K562 (cell line): Measurements from ENCODE around the gene ZP3. TPM values are rescaled to one million over a fixed set of nuclear protein-coding genes. Genes with fewer than 3 reads are reported as not detected.

Experiments used
- ATAC-seq: fragments of 200-7000 bp; cut with Tn5 transposase; 3 replicates; pipeline ENCODE4 v1.9.1; 2020; ENCODE audit warnings: moderate library complexity
- BruUV-seq: library from RNA; stranded (reverse); fragments of 400-500 nt; replicated peaks from 2 replicates; lab custom pipeline; 2021; lab: Mats Ljungman, UMichigan
- CTCF ChIA-PET: fragments of 300-600 bp; formaldehyde crosslinking; extraction: SDS; loops from one replicate; lab custom pipeline; 2021; ENCODE audit warnings: low intra/inter-chr PET ratio; lab: Yijun Ruan, JAX
- POLR2A ChIA-PET: fragments of 300-600, 350-650 bp; sonication (Branson Sonifier 250); formaldehyde crosslinking; extraction: SDS; loops from one replicate; lab custom pipeline; 2021; ENCODE audit warnings: antibody characterized with exemption, inconsistent platforms; lab: Yijun Ruan, JAX
- DNase-seq, 4 experiments: peaks; one replicate each; pipeline versions ENCODE4 v3.0.0 to v3.0.0-alpha.2; 2011 to 2018; ENCODE audit warnings: low spot score in 3 of 4, mixed read lengths in 3 of 4; ENCODE audit errors: extremely low read depth in 1 of 4
- FAIRE-seq: peaks from 2 replicates; lab custom pipeline; 2011; peaks lifted over from hg19 to GRCh38; lab: Jason Lieb, UNC
- H2AFZ ChIP-seq: 2 replicates; pipeline ENCODE4 v1.6.0; 2011; ENCODE audit warnings: low read depth, low read length, control low read depth, inconsistent platforms
- H3K27ac ChIP-seq: fragments of 200-600 bp; 3 replicates; pipeline ENCODE4 v1.8.0; 2011; ENCODE audit warnings: low read depth, mild to moderate bottlenecking, control low read depth, inconsistent platforms, low read length, moderate library complexity, mixed read lengths; ENCODE audit errors: extremely low read depth
- H3K27me3 ChIP-seq, 2 experiments: fragments of 300-600 bp in 1 of 2; 2 replicates in 1 of 2; 3 replicates in 1 of 2; pipeline versions ENCODE4 v1.6.0 to v1.8.0; 2011; ENCODE audit warnings: inconsistent platforms in 2 of 2, low read length in 2 of 2, mild to moderate bottlenecking in 1 of 2, mixed read lengths in 1 of 2, moderate library complexity in 1 of 2; ENCODE audit not compliant: control insufficient read depth in 2 of 2, insufficient read depth in 2 of 2
- H3K36me3 ChIP-seq: fragments of 300-600 bp; 3 replicates; pipeline ENCODE4 v1.8.0; 2011; ENCODE audit warnings: mild to moderate bottlenecking, low read length, inconsistent platforms; ENCODE audit not compliant: control insufficient read depth, insufficient read depth
- H3K4me1 ChIP-seq, 2 experiments: fragments of 200-600 bp in 1 of 2; replicated peaks in 1 of 2; 2 replicates in 1 of 2; 3 replicates in 1 of 2; pipeline versions ENCODE4 v1.5.1 to v1.8.0; 2011; ENCODE audit warnings: inconsistent platforms in 2 of 2, low read length in 2 of 2, mild to moderate bottlenecking in 1 of 2, mixed read lengths in 1 of 2, moderate library complexity in 1 of 2; ENCODE audit not compliant: control insufficient read depth in 2 of 2, insufficient read depth in 2 of 2
- H3K4me2 ChIP-seq: 2 replicates; pipeline ENCODE4 v1.6.1; 2011; ENCODE audit warnings: low read length, control low read depth, inconsistent platforms, mixed read lengths; ENCODE audit not compliant: insufficient read depth
- H3K4me3 ChIP-seq: fragments of 200-600 bp; sonication (generic), shearing (Covaris generic); 2 replicates; pipeline ENCODE4 v1.5.1; 2016; ENCODE audit warnings: control low read depth, inconsistent platforms
- H3K79me2 ChIP-seq: fragments of 200-600 bp; 3 replicates; pipeline ENCODE4 v1.8.0; 2011; ENCODE audit warnings: low read length, inconsistent platforms; ENCODE audit not compliant: control insufficient read depth, insufficient read depth
- H3K9ac ChIP-seq, 2 experiments: 2 replicates each; pipeline versions ENCODE4 v1.6.0 to v1.6.1; 2011; ENCODE audit warnings: low read depth in 2 of 2, low read length in 2 of 2, control low read depth in 1 of 2, inconsistent platforms in 1 of 2, mild to moderate bottlenecking in 1 of 2, mixed read lengths in 1 of 2; ENCODE audit not compliant: insufficient read depth in 1 of 2
- H3K9me1 ChIP-seq: one replicate; pipeline ENCODE4 v1.6.0; 2011; ENCODE audit warnings: inconsistent platforms, mild to moderate bottlenecking, low read length, moderate library complexity; ENCODE audit not compliant: control insufficient read depth, insufficient read depth
- H3K9me3 ChIP-seq: replicated peaks from 2 replicates; pipeline ENCODE4 v1.5.1; 2011; ENCODE audit warnings: low read depth, low read length, inconsistent platforms; ENCODE audit not compliant: control insufficient read depth, insufficient read depth
- H4K20me1 ChIP-seq: replicated peaks from 2 replicates; pipeline ENCODE4 v1.6.1; 2011; ENCODE audit warnings: low read length, inconsistent platforms, mixed read lengths; ENCODE audit not compliant: control insufficient read depth, insufficient read depth
- ARID1B ChIP-seq: fragments of 450-650 bp; IDR thresholded peaks from 2 replicates; pipeline ENCODE4 v1.6.1; 2016; ENCODE audit warnings: antibody characterized with exemption, mild to moderate bottlenecking, inconsistent platforms
- BRD9 ChIP-seq: fragments of 450-650 bp; IDR thresholded peaks from 2 replicates; pipeline ENCODE4 v1.6.1; 2018; ENCODE audit warnings: low read depth; ENCODE audit not compliant: partially characterized antibody
- CAMTA2 ChIP-seq: fragments of 250-450 bp; sonication (Bioruptor Pico); conservative IDR thresholded peaks from 2 replicates; pipeline ENCODE4 v1.5.1; 2022
- HNRNPL ChIP-seq: fragments of 200-400 bp; formaldehyde crosslinking; IDR thresholded peaks from 2 replicates; pipeline ENCODE4 v1.6.1; 2017; ENCODE audit warnings: low read depth, mild to moderate bottlenecking, low read length
- NFATC3 ChIP-seq: fragments of 450-650 bp; IDR thresholded peaks from 2 replicates; pipeline ENCODE4 v1.6.1; 2017; ENCODE audit warnings: mild to moderate bottlenecking
- RBFOX2 ChIP-seq: fragments of 200-400 bp; formaldehyde crosslinking; IDR thresholded peaks from 2 replicates; pipeline ENCODE4 v1.6.1; 2017; ENCODE audit warnings: low read depth, mild to moderate bottlenecking, low read length, moderate library complexity
- RUNX1 ChIP-seq: sonication (generic); IDR thresholded peaks from 2 replicates; pipeline ENCODE4 v1.6.1; 2016; ENCODE audit warnings: antibody characterized with exemption, low read depth
- WGBS: fragments of 100-300 bp; shearing (Covaris generic); methylation state at CpG from one replicate; pipeline ENCODE4 v1.1.6; 2016; ENCODE audit warnings: low coverage, mixed read lengths; ENCODE audit not compliant: insufficient coverage; ENCODE audit errors: missing lambda C conversion rate; 5-methylcytosine and 5-hydroxymethylcytosine counted together
- in situ Hi-C: fragments of 300-500 bp; cut with MboI; formaldehyde crosslinking; loops from 4 replicates; pipeline ENCODE4 v1.15.0; 2018; ENCODE audit warnings: inconsistent platforms, mixed read lengths
- intact Hi-C: fragments of 100-400 bp; cut with micrococcal nuclease; formaldehyde crosslinking; loops from 2 replicates; pipeline ENCODE4 v1.14.2; 2022
- polyA plus RNA-seq, 8 experiments: library from polyadenylated mRNA; depleted of rRNA in 4 of 8; stranded (reverse) in 5 of 8; unstranded in 3 of 8; fragments of >200 nt; fragmentation: Nextera tagmentation in 2 of 8; fragmentation: Illumina TruSeq in 1 of 8; extraction: Ambion mirVana in 2 of 8; extraction: Trizol in 1 of 8; gene quantifications; 2 replicates each; pipeline versions ENCODE4 v1.2.1 to v1.2.3, GENCODE V29; 2011 to 2014; ENCODE audit warnings: inconsistent platforms in 1 of 8, missing spikeins in 1 of 8
- total RNA-seq, 7 experiments: library from RNA; depleted of rRNA in 6 of 7; stranded (reverse); fragments of >200 nt in 6 of 7; fragmentation: Illumina TruSeq in 2 of 7; extraction: Trizol in 2 of 7; gene quantifications; 2 replicates each; pipeline versions ENCODE4 v1.2.1 to v1.2.3, GENCODE V29; 2011 to 2021; ENCODE audit warnings: low replicate concordance in 1 of 7
- TF ChIP-seq, protein P1 (sequence below): fragments of 450-650 bp; formaldehyde crosslinking; IDR thresholded peaks from 2 replicates; pipeline ENCODE4 v1.4.0; 2022; ENCODE audit warnings: mild to moderate bottlenecking, moderate library complexity
- TF ChIP-seq, protein P2 (sequence below): fragments of 450-650 bp; IDR thresholded peaks from 2 replicates; pipeline ENCODE4 v1.6.1; 2016; ENCODE audit warnings: antibody characterized with exemption

Gene ZP3
- total and polyA plus RNA-seq, 9 of the 15 experiments (the other 6 are each of a cell fraction or from before 2014, with no cell fraction given) = 1.4 to 3.8 (median 2.4) TPM

DNA sequence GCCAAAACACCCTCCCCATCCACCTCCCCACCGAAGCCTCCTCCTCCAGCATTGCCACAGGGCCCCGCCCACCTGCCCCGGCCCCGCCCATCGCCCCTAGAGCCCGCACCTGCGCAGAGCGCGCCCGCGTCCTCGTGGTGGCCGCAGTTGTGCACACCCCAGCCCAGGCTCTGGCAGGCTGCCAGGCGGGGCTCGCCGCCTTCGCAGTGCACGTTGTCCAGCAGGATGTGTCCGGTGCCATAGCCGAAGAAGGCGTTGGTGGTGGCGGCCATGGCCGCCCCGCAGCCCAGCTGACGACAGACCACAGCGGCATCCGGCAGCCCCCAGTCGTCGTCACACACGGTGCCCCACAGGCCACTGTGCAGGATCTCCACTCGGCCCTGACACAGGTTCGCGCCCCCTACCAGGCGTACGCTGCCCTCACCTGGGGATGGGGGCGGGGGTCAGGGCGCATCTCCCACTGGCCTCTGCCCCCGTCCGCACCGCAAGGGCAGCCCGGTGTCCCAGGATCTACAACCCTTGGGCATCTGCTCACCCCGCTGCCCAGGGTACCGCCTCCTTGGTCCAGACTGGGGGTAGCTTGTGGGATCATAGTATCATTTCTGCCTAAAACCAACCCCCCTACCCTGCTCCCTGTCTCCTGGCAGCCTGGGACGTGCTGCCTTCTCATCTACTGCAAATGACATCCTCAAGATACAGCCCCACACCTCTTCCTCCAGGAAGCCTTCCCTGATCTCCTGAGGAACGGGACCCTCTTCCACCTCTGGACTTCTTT is 27.2 kb upstream of the ZP3 start (continued):
- TF ChIP-seq ARID1B (peak; percentile 59), BRD9 (no peak), NFATC3 (no peak), CAMTA2 (CRISPR knock-in tag) (no peak)
- TF ChIP-seq, protein P1, sequence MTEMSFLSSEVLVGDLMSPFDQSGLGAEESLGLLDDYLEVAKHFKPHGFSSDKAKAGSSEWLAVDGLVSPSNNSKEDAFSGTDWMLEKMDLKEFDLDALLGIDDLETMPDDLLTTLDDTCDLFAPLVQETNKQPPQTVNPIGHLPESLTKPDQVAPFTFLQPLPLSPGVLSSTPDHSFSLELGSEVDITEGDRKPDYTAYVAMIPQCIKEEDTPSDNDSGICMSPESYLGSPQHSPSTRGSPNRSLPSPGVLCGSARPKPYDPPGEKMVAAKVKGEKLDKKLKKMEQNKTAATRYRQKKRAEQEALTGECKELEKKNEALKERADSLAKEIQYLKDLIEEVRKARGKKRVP = 0 out of 2 replicates have a peak, but pooled peaks have one; percentile 44
- TF ChIP-seq, protein P2, sequence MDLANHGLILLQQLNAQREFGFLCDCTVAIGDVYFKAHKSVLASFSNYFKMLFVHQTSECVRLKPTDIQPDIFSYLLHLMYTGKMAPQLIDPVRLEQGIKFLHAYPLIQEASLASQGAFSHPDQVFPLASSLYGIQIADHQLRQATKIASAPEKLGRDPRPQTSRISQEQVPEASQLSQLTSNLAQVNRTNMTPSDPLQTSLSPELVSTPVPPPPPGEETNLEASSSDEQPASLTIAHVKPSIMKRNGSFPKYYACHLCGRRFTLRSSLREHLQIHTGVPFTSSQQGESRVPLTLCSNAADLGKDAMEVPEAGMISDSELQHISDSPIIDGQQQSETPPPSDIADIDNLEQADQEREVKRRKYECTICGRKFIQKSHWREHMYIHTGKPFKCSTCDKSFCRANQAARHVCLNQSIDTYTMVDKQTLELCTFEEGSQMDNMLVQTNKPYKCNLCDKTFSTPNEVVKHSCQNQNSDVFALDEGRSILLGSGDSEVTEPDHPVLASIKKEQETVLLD = peak; percentile 66; the same call in 1 of the 2 replicates
- TF ChIP-seq, all 486 proteins: peak for 171

DNA sequence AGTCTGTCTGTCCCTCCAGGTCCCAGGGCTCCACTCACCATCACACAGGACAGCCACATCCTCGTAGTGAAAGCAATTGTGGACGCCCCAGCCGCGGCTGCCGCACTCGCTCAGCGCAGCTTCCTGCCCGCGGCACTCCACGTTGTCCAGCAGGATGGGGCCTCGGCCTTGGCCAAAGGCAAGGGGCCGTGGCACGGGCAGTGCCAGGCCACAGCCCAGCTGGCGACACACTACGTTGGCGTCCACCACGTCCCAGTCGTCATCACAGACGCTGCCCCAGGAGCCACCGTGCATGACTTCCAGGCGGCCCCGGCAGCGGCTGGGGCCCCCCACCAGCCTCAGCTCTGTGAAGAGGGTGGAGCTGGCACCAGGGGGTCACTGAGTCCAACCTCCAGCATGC is 24.5 kb upstream of the ZP3 start:
- 0 out of 4 replicates have a peak overlapping the region, but pooled peaks of 1 of the 2 experiments have one; percentile 1 for H3K9ac ChIP-seq
- no peak overlapping the region for H3K27ac ChIP-seq
- DNase-seq (no peak), ATAC-seq (no peak), FAIRE-seq (no peak)
- H3K79me2 ChIP-seq = peaks cover 14% of the 10 kb centered on the region
- H3K4me2 ChIP-seq = no peak overlapping the region
- H3K4me1 ChIP-seq = peaks cover 23 to 36% of the 10 kb centered on the region in 2 experiments
- ChIA-PET CTCF (no interaction called here), POLR2A (interaction anchor here (1.3 to 1.8 kb wide), 2 partner anchors 11 kb away, joined by 3 to 5 read pairs; no protein-coding TSS in a partner anchor)
- H3K27me3 ChIP-seq = no peaks in the 10 kb centered on the region
- no peak overlapping the region for H3K4me3 ChIP-seq
- H3K9me3 ChIP-seq = no peaks in the 10 kb centered on the region
- no peak overlapping the region for H2AFZ ChIP-seq
- WGBS = 89% methylated on average over 22 of the region's 23 CpGs
- no peaks in the 10 kb centered on the region for H4K20me1 ChIP-seq
- intact Hi-C loops (no loop called here), in situ Hi-C loops (no loop called here)
- H3K36me3 ChIP-seq = peaks cover 3% of the 10 kb centered on the region; the same call in 1 of the 3 replicates
- TF ChIP-seq HNRNPL (peak; percentile 93), RUNX1 (no peak), RBFOX2 (peak; percentile 47; the same call in 1 of the 2 replicates)
- no peaks in the 10 kb centered on the region for H3K9me1 ChIP-seq
- no TSS peak for BruUV-seq
